ENCODE results near the gene SIVA1.
A peak's percentile ranks its signal among the peaks of the same experiment; 100 is the strongest.

SIVA1 gene

GRCh38 chr14:104767634-104767918, 14.6 kb downstream of the SIVA1 start:
- peaks cover 3% of the 10 kb centered on the region; the same call in 1 of the 2 replicates for H3F3A ChIP-seq (ENCODE audit: low read depth)
- H3K79me2 ChIP-seq (ENCODE audit: insufficient read depth, low read length), result peaks cover 10% of the 10 kb centered on the region
- peaks cover 21% of the 10 kb centered on the region for H3K36me3 ChIP-seq (ENCODE audit: insufficient read depth, low read length)
- H3K9ac ChIP-seq (ENCODE audit: low read depth, low read length, poor library complexity, severe bottlenecking), result peak overlapping the region; percentile 28
- no peaks in the 10 kb centered on the region; the same call in 1 of the 2 replicates for H3K9me3 ChIP-seq (ENCODE audit: insufficient read depth, low read depth, low read length)
- no peaks in the 10 kb centered on the region for H4K20me1 ChIP-seq (ENCODE audit: insufficient read depth, low read length, poor library complexity, severe bottlenecking)
- H3K27me3 ChIP-seq (ENCODE audit: insufficient read depth, low read length, poor library complexity, severe bottlenecking), result no peaks in the 10 kb centered on the region
- H3K4me1 ChIP-seq (ENCODE audit: insufficient read depth, low read length, poor library complexity, severe bottlenecking), result peaks cover 10% of the 10 kb centered on the region
- TF ChIP-seq CTCF (conservative IDR thresholded peaks at IDR 0.05; ENCODE audit: low read length) (no peak), EZH2phosphoT487 (IDR thresholded peaks at IDR 0.05; ENCODE audit: borderline replicate concordance) (no peak)
- no peaks in the 10 kb centered on the region for H3K9me2 ChIP-seq (replicated peaks; ENCODE audit: low read depth, low read length)
- peak overlapping the region; percentile 70 for H3K4me3 ChIP-seq (ENCODE audit: low read length, poor library complexity, severe bottlenecking)
- no peak overlapping the region for H2AFZ ChIP-seq (ENCODE audit: low read length)
- peak overlapping the region; percentile 52 for H3K4me2 ChIP-seq (ENCODE audit: low read depth, low read length, poor library complexity, severe bottlenecking)

DNA sequence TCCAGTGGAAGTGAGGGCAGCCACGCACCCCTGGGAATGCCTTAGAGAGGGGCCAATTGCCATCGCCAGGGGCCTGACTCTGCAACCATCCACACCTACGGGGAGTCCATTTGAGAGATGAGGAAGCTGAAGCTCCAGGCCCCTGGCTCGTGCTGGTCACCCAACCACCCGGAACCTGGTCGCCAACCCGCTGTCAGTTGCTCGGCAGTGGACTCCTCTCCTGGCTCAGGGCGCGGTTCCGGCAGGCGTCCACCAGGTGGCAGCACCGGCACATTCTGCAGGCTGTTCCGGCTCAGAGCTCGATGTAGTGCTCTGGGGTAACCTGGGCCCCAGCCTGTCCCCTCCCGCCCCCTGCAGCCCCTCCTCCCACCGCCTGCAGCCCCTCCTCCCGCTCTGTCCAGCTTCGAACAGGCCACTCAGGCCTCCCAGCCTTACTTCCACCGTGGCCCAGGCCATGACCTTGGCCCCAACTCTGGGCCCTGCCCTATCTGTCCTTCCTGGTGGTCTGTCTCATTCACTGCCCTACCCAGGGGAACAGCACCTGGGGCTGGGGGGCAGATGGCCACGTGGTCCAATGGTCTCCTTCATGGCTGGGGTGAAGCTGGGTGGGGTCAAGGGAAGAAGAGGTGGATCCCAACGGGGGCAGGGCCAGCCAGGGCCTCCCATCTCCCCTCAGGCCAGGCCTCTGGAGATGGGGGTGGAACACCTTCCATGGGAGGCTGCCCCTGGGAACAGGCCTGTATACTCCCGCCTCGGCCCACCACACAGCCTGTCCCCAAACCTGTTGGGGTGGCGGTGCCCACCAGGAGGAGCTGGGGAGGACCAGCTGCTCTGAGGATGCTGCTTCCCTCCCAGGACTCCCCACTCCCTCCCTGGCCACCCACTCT, 15.7 kb downstream of the SIVA1 start:
- Histone ChIP-seq H4K20me1 (ENCODE audit: insufficient read depth, low read length, poor library complexity, severe bottlenecking) (no peaks in the 10 kb centered on the region), H3K27me3 (ENCODE audit: insufficient read depth, low read length, poor library complexity, severe bottlenecking) (no peaks in the 10 kb centered on the region), H3F3A (ENCODE audit: low read depth) (peaks cover 3% of the 10 kb centered on the region; the same call in 1 of the 2 replicates), H3K79me2 (ENCODE audit: insufficient read depth, low read length) (peaks cover 6% of the 10 kb centered on the region), H3K4me3 (ENCODE audit: low read length, poor library complexity, severe bottlenecking) (peak overlapping the region; percentile 55), H3K9ac (ENCODE audit: low read depth, low read length, poor library complexity, severe bottlenecking) (peak overlapping the region; percentile 63), H3K4me1 (ENCODE audit: insufficient read depth, low read length, poor library complexity, severe bottlenecking) (peaks cover 10% of the 10 kb centered on the region), H3K4me2 (ENCODE audit: low read depth, low read length, poor library complexity, severe bottlenecking) (peak overlapping the region; percentile 52), H2AFZ (ENCODE audit: low read length) (no peak overlapping the region), H3K9me3 (ENCODE audit: insufficient read depth, low read depth, low read length) (no peaks in the 10 kb centered on the region; the same call in 1 of the 2 replicates), H3K9me2 (replicated peaks; ENCODE audit: low read depth, low read length) (no peaks in the 10 kb centered on the region), H3K36me3 (ENCODE audit: insufficient read depth, low read length) (peaks cover 32% of the 10 kb centered on the region)
- TF ChIP-seq EZH2phosphoT487 (IDR thresholded peaks at IDR 0.05; ENCODE audit: borderline replicate concordance) (no peak), CTCF (conservative IDR thresholded peaks at IDR 0.05; ENCODE audit: low read length) (peak; percentile 75)

DNA sequence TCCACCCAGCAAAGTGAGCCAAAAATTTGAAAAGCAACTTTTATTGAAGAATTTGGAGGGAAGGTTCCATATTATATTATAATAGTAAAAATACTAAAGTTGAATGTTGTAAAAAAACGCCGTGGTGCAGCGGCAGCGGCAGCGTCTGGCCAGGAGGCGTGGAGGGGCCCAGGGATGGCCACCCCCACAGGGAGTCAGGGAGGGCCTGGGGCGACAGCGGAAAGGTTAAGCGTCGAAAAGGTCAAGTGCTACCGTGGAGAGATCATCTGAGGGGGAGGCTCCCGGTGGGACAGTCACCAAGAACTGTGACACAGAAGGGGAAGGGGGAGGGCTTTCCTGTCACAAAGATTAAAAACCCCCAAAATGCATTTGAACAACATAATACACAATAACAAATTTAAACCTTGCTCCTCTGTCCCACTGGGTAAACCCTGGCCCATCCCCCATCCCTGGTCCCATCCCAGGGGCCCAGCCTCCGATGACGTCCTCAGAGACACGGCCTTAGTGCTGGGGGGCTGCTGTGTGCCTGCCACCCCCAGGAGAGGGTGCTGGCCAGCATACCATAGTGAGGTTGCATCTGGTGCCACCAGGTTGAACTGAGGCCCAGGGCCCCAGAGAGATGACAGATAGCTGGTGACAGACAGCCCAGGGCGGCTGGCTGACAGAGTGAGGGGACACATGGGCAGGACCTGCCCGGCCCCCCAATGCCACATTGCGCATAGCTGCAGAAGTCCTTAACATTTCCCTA, 16.6 kb downstream of the SIVA1 start:
- Histone ChIP-seq H4K20me1 (ENCODE audit: insufficient read depth, low read length, poor library complexity, severe bottlenecking) (no peaks in the 10 kb centered on the region), H3K4me2 (ENCODE audit: low read depth, low read length, poor library complexity, severe bottlenecking) (peak overlapping the region; percentile 52), H3K9ac (ENCODE audit: low read depth, low read length, poor library complexity, severe bottlenecking) (no peak overlapping the region)

More for the DNA sequence above, 16.6 kb downstream of the SIVA1 start:
- H3K9me2 ChIP-seq (replicated peaks; ENCODE audit: low read depth, low read length), result no peaks in the 10 kb centered on the region
- H3K4me1 ChIP-seq (ENCODE audit: insufficient read depth, low read length, poor library complexity, severe bottlenecking), result peaks cover 10% of the 10 kb centered on the region
- peaks cover 6% of the 10 kb centered on the region for H3K79me2 ChIP-seq (ENCODE audit: insufficient read depth, low read length)
- H3K36me3 ChIP-seq (ENCODE audit: insufficient read depth, low read length), result peaks cover 34% of the 10 kb centered on the region
- no peaks in the 10 kb centered on the region; the same call in 1 of the 2 replicates for H3K9me3 ChIP-seq (ENCODE audit: insufficient read depth, low read depth, low read length)
- H3F3A ChIP-seq (ENCODE audit: low read depth), result peaks cover 3% of the 10 kb centered on the region; the same call in 1 of the 2 replicates
- H3K27me3 ChIP-seq (ENCODE audit: insufficient read depth, low read length, poor library complexity, severe bottlenecking), result no peaks in the 10 kb centered on the region
- no peak overlapping the region for H3K4me3 ChIP-seq (ENCODE audit: low read length, poor library complexity, severe bottlenecking)
- no peak overlapping the region for H2AFZ ChIP-seq (ENCODE audit: low read length)
- TF ChIP-seq EZH2phosphoT487 (IDR thresholded peaks at IDR 0.05; ENCODE audit: borderline replicate concordance) (no peak), CTCF (conservative IDR thresholded peaks at IDR 0.05; ENCODE audit: low read length) (no peak)
